Astrocyte (in vitro differentiated cells and primary cell): ENCODE data around the gene APH1B. TPM values are rescaled to one million over a fixed set of nuclear protein-coding genes. Genes with fewer than 3 reads are reported as not detected.
"Not testable (repeated sequence)": the region's sequence is repeated elsewhere in the genome, so short reads cannot be mapped to it uniquely, and the experiment has no call there.

ENCODE experiments used
- DNase-seq: peaks from one replicate; pipeline ENCODE4 v3.0.0-alpha.2; 2010; ENCODE audit warnings: low read depth
- FAIRE-seq: peaks from 2 replicates; lab custom pipeline; 2011; peaks lifted over from hg19 to GRCh38; lab: Jason Lieb, UNC
- H2AFZ ChIP-seq: 2 replicates; pipeline ENCODE4 v1.6.0; 2012; ENCODE audit warnings: low read depth, low read length, inconsistent platforms
- H3K27ac ChIP-seq: 2 replicates; pipeline ENCODE4 v1.5.1; 2011; ENCODE audit warnings: low read depth, low read length, inconsistent platforms
- H3K27me3 ChIP-seq: 2 replicates; pipeline ENCODE4 v1.6.0; 2011; ENCODE audit warnings: low read length, inconsistent platforms; ENCODE audit not compliant: insufficient read depth
- H3K36me3 ChIP-seq: 2 replicates; pipeline ENCODE4 v1.5.1; 2011; ENCODE audit warnings: low read length, inconsistent platforms; ENCODE audit not compliant: insufficient read depth
- H3K4me1 ChIP-seq: 2 replicates; pipeline ENCODE4 v1.5.1; 2011; ENCODE audit warnings: low read length, inconsistent platforms; ENCODE audit not compliant: insufficient read depth
- H3K4me2 ChIP-seq: 2 replicates; pipeline ENCODE4 v1.6.0; 2012; ENCODE audit warnings: low read length, inconsistent platforms
- H3K4me3 ChIP-seq: 2 replicates; pipeline ENCODE4 v1.5.1; 2011; ENCODE audit warnings: low read depth, mild to moderate bottlenecking, low read length, inconsistent platforms; ENCODE audit not compliant: insufficient read depth
- H3K79me2 ChIP-seq: 2 replicates; pipeline ENCODE4 v1.6.0; 2012; ENCODE audit warnings: mild to moderate bottlenecking, low read length, inconsistent platforms; ENCODE audit not compliant: insufficient read depth
- H3K9ac ChIP-seq: 2 replicates; pipeline ENCODE4 v1.6.0; 2012; ENCODE audit warnings: mild to moderate bottlenecking, low read length, inconsistent platforms
- H3K9me3 ChIP-seq: 2 replicates; pipeline ENCODE4 v1.5.1; 2012; ENCODE audit warnings: low read depth, mild to moderate bottlenecking, low read length, inconsistent platforms; ENCODE audit not compliant: insufficient read depth
- H4K20me1 ChIP-seq: 2 replicates; pipeline ENCODE4 v1.6.0; 2012; ENCODE audit warnings: low read length, inconsistent platforms; ENCODE audit not compliant: insufficient read depth
- H3K27ac Mint-ChIP-seq: one replicate; pipeline ENCODE4 v1.8.0; 2021; ENCODE audit warnings: mild to moderate bottlenecking, mixed read lengths; ENCODE audit not compliant: unreplicated experiment
- H3K27me3 Mint-ChIP-seq: one replicate; pipeline ENCODE4 v1.8.0; 2021; ENCODE audit warnings: low read depth, mixed read lengths; ENCODE audit not compliant: unreplicated experiment
- H3K36me3 Mint-ChIP-seq: one replicate; pipeline ENCODE4 v1.8.0; 2021; ENCODE audit warnings: low read depth, mixed read lengths; ENCODE audit not compliant: unreplicated experiment
- H3K4me1 Mint-ChIP-seq: one replicate; pipeline ENCODE4 v1.8.0; 2021; ENCODE audit warnings: low read depth, mixed read lengths; ENCODE audit not compliant: unreplicated experiment
- H3K4me3 Mint-ChIP-seq: one replicate; pipeline ENCODE4 v1.8.0; 2021; ENCODE audit warnings: mild to moderate bottlenecking, moderate library complexity, mixed read lengths; ENCODE audit not compliant: unreplicated experiment
- H3K9me3 Mint-ChIP-seq: one replicate; pipeline ENCODE4 v1.8.0; 2021; ENCODE audit warnings: mild to moderate bottlenecking, mixed read lengths; ENCODE audit not compliant: unreplicated experiment
- CTCF ChIP-seq: IDR thresholded peaks from 2 replicates; pipeline ENCODE4 v1.5.1; 2011; ENCODE audit warnings: low read depth, mild to moderate bottlenecking, inconsistent platforms, low read length, moderate library complexity; ENCODE audit not compliant: insufficient read depth
- EZH2 ChIP-seq: IDR thresholded peaks from 2 replicates; pipeline ENCODE4 v1.6.1; 2012; ENCODE audit warnings: mild to moderate bottlenecking, low read length, inconsistent platforms; ENCODE audit not compliant: insufficient read depth
- total RNA-seq: library from RNA; stranded (reverse); gene quantifications from 2 replicates; pipeline ENCODE4 v1.2.1, GENCODE V29; 2021

The APH1B gene
- total RNA-seq, 1 donor from 2014 or later, result 18.2 TPM

- H3K4me3 ChIP-seq, H3K27ac Mint-ChIP-seq, H3K4me3 Mint-ChIP-seq, H3K79me2 ChIP-seq, H3K9me3 Mint-ChIP-seq, H3K9ac ChIP-seq, H3K4me1 ChIP-seq, H3K4me2 ChIP-seq, H3K36me3 ChIP-seq, H3K27ac ChIP-seq, DNase-seq, FAIRE-seq, H4K20me1 ChIP-seq, H3K27me3 ChIP-seq, H3K36me3 Mint-ChIP-seq, H3K4me1 Mint-ChIP-seq, H3K27me3 Mint-ChIP-seq, H2AFZ ChIP-seq, H3K9me3 ChIP-seq: not testable (repeated sequence)
These were observed 43.6 kb downstream of the APH1B start for GRCh38 chr15:63320981-63321380.

- Histone ChIP-seq H3K4me1 (peaks cover 5% of the 10 kb centered on the region), H3K27me3 (no peaks in the 10 kb centered on the region), H4K20me1 (no peaks in the 10 kb centered on the region), H3K79me2 (no peaks in the 10 kb centered on the region), H3K9me3 (no peaks in the 10 kb centered on the region), H3K36me3 (peaks cover 5% of the 10 kb centered on the region), H3K27ac (no peak overlapping the region), H2AFZ (no peak overlapping the region), H3K4me3 (no peak overlapping the region), H3K9ac (no peak overlapping the region), H3K4me2 (no peak overlapping the region)
- DNase-seq (no peak), FAIRE-seq (no peak)
- Mint-ChIP-seq H3K27me3 (peaks cover 12% of the 10 kb centered on the region), H3K27ac (no peak overlapping the region), H3K36me3 (no peaks in the 10 kb centered on the region), H3K4me3 (no peak overlapping the region), H3K9me3 (no peaks in the 10 kb centered on the region), H3K4me1 (no peaks in the 10 kb centered on the region)
- TF ChIP-seq EZH2 (no peak), CTCF (no peak)
These were observed 44.1 kb downstream of the APH1B start for GRCh38 chr15:63321462-63321861.

- DNase-seq (no peak), FAIRE-seq (no peak)
- H3K4me2 ChIP-seq, result no peak overlapping the region
- H3K4me1 ChIP-seq, result peaks cover 5% of the 10 kb centered on the region
- Mint-ChIP-seq H3K9me3 (no peaks in the 10 kb centered on the region), H3K36me3 (no peaks in the 10 kb centered on the region), H3K4me1 (no peaks in the 10 kb centered on the region), H3K27ac (no peak overlapping the region), H3K4me3 (no peak overlapping the region), H3K27me3 (peaks cover 22% of the 10 kb centered on the region)
- H3K36me3 ChIP-seq, result peaks cover 5% of the 10 kb centered on the region
- H3K9ac ChIP-seq, result no peak overlapping the region
- H3K4me3 ChIP-seq, result no peak overlapping the region
- no peaks in the 10 kb centered on the region for H4K20me1 ChIP-seq
- no peaks in the 10 kb centered on the region for H3K79me2 ChIP-seq
- H3K27ac ChIP-seq, result no peak overlapping the region
- peak overlapping the region; percentile 5 for H2AFZ ChIP-seq
- no peaks in the 10 kb centered on the region for H3K27me3 ChIP-seq
- no peaks in the 10 kb centered on the region for H3K9me3 ChIP-seq
- TF ChIP-seq EZH2 (no peak), CTCF (no peak)
These were observed 45.1 kb downstream of the APH1B start for GRCh38 chr15:63322541-63322940.
